ENCODE measurements around the gene FAM161A.

GRCh38 chr2:61807036-61807757 is 46.7 kb downstream of the FAM161A start:
- no peak for TF ChIP-seq REST (IDR thresholded peaks at IDR 0.05; ENCODE audit: insufficient read depth in 1 of 2, low read depth in 2 of 2, low read length in 2 of 2)
- no peak for TF ChIP-seq SIN3A (IDR thresholded peaks at IDR 0.05; ENCODE audit: borderline replicate concordance, insufficient read depth, low read length)
- no peak for TF ChIP-seq POLR2AphosphoS5 (IDR thresholded peaks at IDR 0.05; ENCODE audit: low read depth, low read length)
- TF ChIP-seq TAF1 (IDR thresholded peaks at IDR 0.05; ENCODE audit: borderline replicate concordance, insufficient read depth, low read length): no peak
- TF ChIP-seq FOXP2 (optimal IDR thresholded peaks at IDR 0.05; ENCODE audit: borderline replicate concordance, extremely low read depth, extremely low read length, insufficient read depth): no peak

Measured in PFSK-1 (cell line).